GM12878 (cell line): ENCODE data around the gene FAM111B. TPM values are rescaled to one million over a fixed set of nuclear protein-coding genes. Genes with fewer than 3 reads are reported as not detected.

Experiments
- ATAC-seq: fragments of 200-7000 bp; cut with Tn5 transposase; 3 replicates; pipeline ENCODE4 v1.9.1; 2020; ENCODE audit warnings: mild to moderate bottlenecking, moderate library complexity
- BruUV-seq: library from RNA; stranded (reverse); fragments of 400-500 nt; replicated peaks from 2 replicates; lab custom pipeline; 2021; lab: Mats Ljungman, UMichigan
- CTCF ChIA-PET: fragments of 300-600 bp; sonication (Branson Sonifier 250); formaldehyde crosslinking; extraction: SDS; loops from one replicate; lab custom pipeline; 2021; ENCODE audit warnings: inconsistent platforms; lab: Yijun Ruan, JAX
- POLR2A ChIA-PET: fragments of 350-600 bp; formaldehyde crosslinking; extraction: SDS; loops from one replicate; lab custom pipeline; 2021; ENCODE audit warnings: inconsistent platforms; lab: Charles Lee
- RAD21 ChIA-PET: fragments of 300-600 bp; sonication (Branson Sonifier 250); formaldehyde crosslinking; loops from one replicate; lab custom pipeline; 2023; ENCODE audit warnings: antibody characterized with exemption; ENCODE audit not compliant: unreplicated experiment; lab: Charles Lee
- SMC1A ChIA-PET: fragments of 300-600 bp; sonication (Branson Sonifier 250); formaldehyde crosslinking; loops from one replicate; lab custom pipeline; 2023; ENCODE audit not compliant: unreplicated experiment, uncharacterized antibody; lab: Charles Lee
- DNase-seq: peaks from one replicate; pipeline ENCODE4 v3.0.0-alpha.2; 2011; ENCODE audit warnings: low read depth, low spot score
- FAIRE-seq: peaks from 3 replicates; lab custom pipeline; 2011; peaks lifted over from hg19 to GRCh38; lab: Jason Lieb, UNC
- H2AFZ ChIP-seq: 2 replicates; pipeline ENCODE4 v1.6.0; 2011; ENCODE audit warnings: low read depth, low read length, control low read depth; ENCODE audit not compliant: control insufficient read depth
- H3K27ac ChIP-seq: 2 replicates; pipeline ENCODE4 v1.5.1; 2011; ENCODE audit warnings: control low read depth; ENCODE audit not compliant: control insufficient read depth, insufficient read depth
- H3K27me3 ChIP-seq, 2 experiments: replicated peaks in 1 of 2; 2 replicates each; pipeline versions ENCODE4 v1.6.0 to v1.6.1; 2011; ENCODE audit warnings: low read length in 1 of 2; ENCODE audit not compliant: control insufficient read depth in 2 of 2, insufficient read depth in 2 of 2
- H3K36me3 ChIP-seq, 2 experiments: 2 replicates each; pipeline ENCODE4 v1.5.1; 2011; ENCODE audit warnings: low read length in 1 of 2; ENCODE audit not compliant: control insufficient read depth in 2 of 2, insufficient read depth in 2 of 2
- H3K4me1 ChIP-seq: 2 replicates; pipeline ENCODE4 v1.6.1; 2011; ENCODE audit warnings: mild to moderate bottlenecking, low read length, moderate library complexity, mixed read lengths; ENCODE audit not compliant: control insufficient read depth, insufficient read depth
- H3K4me2 ChIP-seq: 2 replicates; pipeline ENCODE4 v1.6.0; 2011; ENCODE audit warnings: control low read depth; ENCODE audit not compliant: control insufficient read depth, insufficient read depth
- H3K4me3 ChIP-seq: fragments of 200-600 bp; sonication (generic); 2 replicates; pipeline ENCODE4 v1.5.1; 2016
- H3K79me2 ChIP-seq: 2 replicates; pipeline ENCODE4 v1.6.0; 2011; ENCODE audit warnings: low read length; ENCODE audit not compliant: control insufficient read depth, insufficient read depth
- H3K9ac ChIP-seq: 2 replicates; pipeline ENCODE4 v1.8.0; 2011; ENCODE audit warnings: low read length, control low read depth, mixed read lengths; ENCODE audit not compliant: control insufficient read depth, insufficient read depth
- H3K9me3 ChIP-seq: replicated peaks from 3 replicates; pipeline ENCODE4 v1.5.1; 2011; ENCODE audit warnings: mild to moderate bottlenecking, low read length; ENCODE audit not compliant: control insufficient read depth, insufficient read depth
- H4K20me1 ChIP-seq: 2 replicates; pipeline ENCODE4 v1.6.0; 2011; ENCODE audit not compliant: control insufficient read depth, insufficient read depth
- ASH2L ChIP-seq: fragments of 300-600, 200-600 bp; sonication (generic); IDR thresholded peaks from 2 replicates; pipeline ENCODE4 v1.6.1; 2017; ENCODE audit warnings: low read depth, mild to moderate bottlenecking, borderline replicate concordance
- FOXK2 ChIP-seq: fragments of 450-650 bp; IDR thresholded peaks from 2 replicates; pipeline ENCODE4 v1.6.1; 2017; ENCODE audit warnings: mild to moderate bottlenecking, moderate library complexity
- HDGF ChIP-seq: fragments of 450-650 bp; IDR thresholded peaks from 2 replicates; pipeline ENCODE4 v1.6.1; 2016; ENCODE audit warnings: antibody characterized with exemption
- IKZF1 ChIP-seq: fragments of 450-650 bp; conservative IDR thresholded peaks from 2 replicates; pipeline ENCODE4 v1.6.1; 2017; ENCODE audit warnings: antibody characterized with exemption, mild to moderate bottlenecking
- MYC ChIP-seq: IDR thresholded peaks from 2 replicates; pipeline ENCODE4 v1.6.1; 2011; ENCODE audit warnings: mild to moderate bottlenecking, low read length, moderate library complexity, inconsistent platforms; ENCODE audit not compliant: insufficient read depth, insufficient replicate concordance, insufficient read length, severe bottlenecking
- NFYA ChIP-seq: IDR thresholded peaks from 2 replicates; pipeline ENCODE4 v1.6.1; 2011; ENCODE audit warnings: low read depth, mild to moderate bottlenecking, low read length, improper control_type of control experiment, borderline replicate concordance
- POLR2A ChIP-seq: IDR thresholded peaks from 2 replicates; pipeline ENCODE4 v1.6.1; 2011; ENCODE audit warnings: low read depth, mild to moderate bottlenecking, low read length
- RAD21 ChIP-seq: IDR thresholded peaks from 2 replicates; pipeline ENCODE4 v1.6.1; 2011; ENCODE audit warnings: mild to moderate bottlenecking, low read depth, low read length, moderate library complexity; ENCODE audit not compliant: insufficient read depth
- TCF12 ChIP-seq: IDR thresholded peaks from 2 replicates; pipeline ENCODE4 v1.6.1; 2011; ENCODE audit warnings: low read depth, mild to moderate bottlenecking, low read length
- YY1 ChIP-seq: IDR thresholded peaks from 2 replicates; pipeline ENCODE4 v1.6.1; 2011; ENCODE audit warnings: low read depth, mild to moderate bottlenecking, low read length
- ZBED1 ChIP-seq: IDR thresholded peaks from 2 replicates; pipeline ENCODE4 v1.6.1; 2016; ENCODE audit warnings: borderline replicate concordance
- WGBS: methylation state at CpG from one replicate; pipeline ENCODE4 v1.1.6; 2016; ENCODE audit warnings: low lambda C conversion rate; ENCODE audit not compliant: insufficient replicate concordance, insufficient coverage; ENCODE audit errors: missing lambda C conversion rate; 5-methylcytosine and 5-hydroxymethylcytosine counted together
- in situ Hi-C: fragments of 300-500 bp; cut with MboI; formaldehyde crosslinking; loops from 9 replicates; pipeline ENCODE4 v1.14.3; 2018; ENCODE audit warnings: mixed read lengths
- intact Hi-C: fragments of 100-400 bp; cut with micrococcal nuclease; formaldehyde crosslinking; loops from one replicate; pipeline ENCODE4 v1.14.2; 2022; ENCODE audit not compliant: unreplicated experiment
- polyA plus RNA-seq, 11 experiments: library from polyadenylated mRNA; depleted of rRNA in 4 of 11; unstranded in 6 of 11; stranded (reverse) in 5 of 11; fragments of >200 nt; fragmentation: Nextera tagmentation in 4 of 11; fragmentation: Illumina TruSeq in 1 of 11; extraction: Ambion mirVana in 4 of 11; extraction: Trizol in 1 of 11; gene quantifications; 1 replicate in 1 of 11; 2 replicates in 10 of 11; pipeline versions ENCODE4 v1.2.1 to v1.2.3, GENCODE V29; 2011 to 2016; ENCODE audit warnings: inconsistent platforms in 2 of 11, missing spikeins in 2 of 11, low read depth in 1 of 11
- total RNA-seq, 4 experiments: library from RNA; depleted of rRNA in 3 of 4; stranded (reverse); fragments of >200 nt in 3 of 4; fragmentation: Illumina TruSeq in 1 of 4; extraction: Trizol in 1 of 4; gene quantifications; 2 replicates each; pipeline versions ENCODE4 v1.2.1 to v1.2.3, GENCODE V29; 2013 to 2021
- TF ChIP-seq, protein P1 (sequence below): fragments of 450-650 bp; formaldehyde crosslinking; IDR thresholded peaks from 2 replicates; pipeline ENCODE4 v1.4.0; 2022; ENCODE audit warnings: mild to moderate bottlenecking, moderate library complexity
- TF ChIP-seq, protein P2 (sequence below): fragments of 450-650 bp; IDR thresholded peaks from 2 replicates; pipeline ENCODE4 v1.6.1; 2016; ENCODE audit warnings: mild to moderate bottlenecking, moderate library complexity, borderline replicate concordance
- TF ChIP-seq, protein P3 (sequence below): IDR thresholded peaks from 2 replicates; pipeline ENCODE4 v1.6.1; 2012; ENCODE audit warnings: low read length, inconsistent platforms

Gene FAM111B
- total and polyA plus RNA-seq, 10 of the 15 experiments (the other 5 are each of a cell fraction or from before 2014, with no cell fraction given): 35.9 to 97.2 (median 62.1) TPM

DNA sequence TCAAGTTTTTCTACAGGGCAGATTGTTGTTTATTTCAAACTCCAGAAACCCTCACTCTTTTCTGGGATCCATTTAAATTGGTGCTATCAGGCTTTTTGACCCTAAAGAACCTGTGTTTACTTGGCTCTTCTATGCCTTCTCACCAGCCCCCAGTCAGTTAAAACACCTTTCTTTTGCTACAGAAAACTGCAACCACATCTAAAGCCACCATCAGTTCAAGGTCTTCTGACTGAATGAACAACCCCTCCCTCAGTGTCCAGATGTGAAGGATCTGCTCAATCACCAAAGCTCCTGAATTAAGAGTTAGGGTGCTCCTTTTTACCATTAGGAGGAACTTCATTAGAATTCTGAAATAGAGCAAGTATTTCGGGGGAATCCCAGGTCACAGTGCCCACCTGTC, 28.0 kb upstream of the FAM111B start:
- DNase-seq: no peak
- Histone ChIP-seq H2AFZ (no peak overlapping the region), H3K9me3 (no peaks in the 10 kb centered on the region; the same call in 2 of the 3 replicates), H3K4me1 (peaks cover 27% of the 10 kb centered on the region), H4K20me1 (no peaks in the 10 kb centered on the region), H3K9ac (no peak overlapping the region), H3K4me3 (no peak overlapping the region), H3K4me2 (no peak overlapping the region), H3K27me3 (no peaks in the 10 kb centered on the region), H3K36me3 (no peaks in the 10 kb centered on the region), H3K79me2 (no peaks in the 10 kb centered on the region), H3K27ac (no peak overlapping the region)
- in situ Hi-C loops (no loop called here), intact Hi-C loops (no loop called here)
- no TSS peak for BruUV-seq
- whole genome bisulfite sequencing: 95% methylated on average over 1 of the region's 1 CpG
- TF ChIP-seq, protein P1, sequence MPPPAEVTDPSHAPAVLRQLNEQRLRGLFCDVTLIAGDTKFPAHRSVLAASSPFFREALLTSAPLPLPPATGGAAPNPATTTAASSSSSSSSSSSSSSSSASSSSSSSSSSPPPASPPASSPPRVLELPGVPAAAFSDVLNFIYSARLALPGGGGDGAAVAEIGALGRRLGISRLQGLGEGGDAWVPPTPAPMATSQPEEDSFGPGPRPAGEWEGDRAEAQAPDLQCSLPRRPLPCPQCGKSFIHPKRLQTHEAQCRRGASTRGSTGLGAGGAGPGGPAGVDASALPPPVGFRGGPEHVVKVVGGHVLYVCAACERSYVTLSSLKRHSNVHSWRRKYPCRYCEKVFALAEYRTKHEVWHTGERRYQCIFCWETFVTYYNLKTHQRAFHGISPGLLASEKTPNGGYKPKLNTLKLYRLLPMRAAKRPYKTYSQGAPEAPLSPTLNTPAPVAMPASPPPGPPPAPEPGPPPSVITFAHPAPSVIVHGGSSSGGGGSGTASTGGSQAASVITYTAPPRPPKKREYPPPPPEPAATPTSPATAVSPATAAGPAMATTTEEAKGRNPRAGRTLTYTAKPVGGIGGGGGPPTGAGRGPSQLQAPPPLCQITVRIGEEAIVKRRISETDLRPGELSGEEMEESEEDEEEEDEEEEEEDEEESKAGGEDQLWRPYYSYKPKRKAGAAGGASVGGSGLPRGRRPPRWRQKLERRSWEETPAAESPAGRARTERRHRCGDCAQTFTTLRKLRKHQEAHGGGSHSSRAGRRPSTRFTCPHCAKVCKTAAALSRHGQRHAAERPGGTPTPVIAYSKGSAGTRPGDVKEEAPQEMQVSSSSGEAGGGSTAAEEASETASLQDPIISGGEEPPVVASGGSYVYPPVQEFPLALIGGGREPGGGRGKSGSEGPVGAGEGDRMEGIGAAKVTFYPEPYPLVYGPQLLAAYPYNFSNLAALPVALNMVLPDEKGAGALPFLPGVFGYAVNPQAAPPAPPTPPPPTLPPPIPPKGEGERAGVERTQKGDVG (CRISPR knock-in tag): no peak
- TF ChIP-seq HDGF: no peak
- TF ChIP-seq TCF12: no peak
- TF ChIP-seq ASH2L: no peak
- no peak for TF ChIP-seq IKZF1
- TF ChIP-seq YY1: no peak
- TF ChIP-seq RAD21: no peak
- TF ChIP-seq FOXK2: no peak
- no peak for TF ChIP-seq ZBED1
- TF ChIP-seq, protein P2, sequence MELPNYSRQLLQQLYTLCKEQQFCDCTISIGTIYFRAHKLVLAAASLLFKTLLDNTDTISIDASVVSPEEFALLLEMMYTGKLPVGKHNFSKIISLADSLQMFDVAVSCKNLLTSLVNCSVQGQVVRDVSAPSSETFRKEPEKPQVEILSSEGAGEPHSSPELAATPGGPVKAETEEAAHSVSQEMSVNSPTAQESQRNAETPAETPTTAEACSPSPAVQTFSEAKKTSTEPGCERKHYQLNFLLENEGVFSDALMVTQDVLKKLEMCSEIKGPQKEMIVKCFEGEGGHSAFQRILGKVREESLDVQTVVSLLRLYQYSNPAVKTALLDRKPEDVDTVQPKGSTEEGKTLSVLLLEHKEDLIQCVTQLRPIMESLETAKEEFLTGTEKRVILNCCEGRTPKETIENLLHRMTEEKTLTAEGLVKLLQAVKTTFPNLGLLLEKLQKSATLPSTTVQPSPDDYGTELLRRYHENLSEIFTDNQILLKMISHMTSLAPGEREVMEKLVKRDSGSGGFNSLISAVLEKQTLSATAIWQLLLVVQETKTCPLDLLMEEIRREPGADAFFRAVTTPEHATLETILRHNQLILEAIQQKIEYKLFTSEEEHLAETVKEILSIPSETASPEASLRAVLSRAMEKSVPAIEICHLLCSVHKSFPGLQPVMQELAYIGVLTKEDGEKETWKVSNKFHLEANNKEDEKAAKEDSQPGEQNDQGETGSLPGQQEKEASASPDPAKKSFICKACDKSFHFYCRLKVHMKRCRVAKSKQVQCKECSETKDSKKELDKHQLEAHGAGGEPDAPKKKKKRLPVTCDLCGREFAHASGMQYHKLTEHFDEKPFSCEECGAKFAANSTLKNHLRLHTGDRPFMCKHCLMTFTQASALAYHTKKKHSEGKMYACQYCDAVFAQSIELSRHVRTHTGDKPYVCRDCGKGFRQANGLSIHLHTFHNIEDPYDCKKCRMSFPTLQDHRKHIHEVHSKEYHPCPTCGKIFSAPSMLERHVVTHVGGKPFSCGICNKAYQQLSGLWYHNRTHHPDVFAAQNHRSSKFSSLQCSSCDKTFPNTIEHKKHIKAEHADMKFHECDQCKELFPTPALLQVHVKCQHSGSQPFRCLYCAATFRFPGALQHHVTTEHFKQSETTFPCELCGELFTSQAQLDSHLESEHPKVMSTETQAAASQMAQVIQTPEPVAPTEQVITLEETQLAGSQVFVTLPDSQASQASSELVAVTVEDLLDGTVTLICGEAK: no peak
- TF ChIP-seq NFYA: no peak
- TF ChIP-seq MYC: no peak
- TF ChIP-seq, protein P3, sequence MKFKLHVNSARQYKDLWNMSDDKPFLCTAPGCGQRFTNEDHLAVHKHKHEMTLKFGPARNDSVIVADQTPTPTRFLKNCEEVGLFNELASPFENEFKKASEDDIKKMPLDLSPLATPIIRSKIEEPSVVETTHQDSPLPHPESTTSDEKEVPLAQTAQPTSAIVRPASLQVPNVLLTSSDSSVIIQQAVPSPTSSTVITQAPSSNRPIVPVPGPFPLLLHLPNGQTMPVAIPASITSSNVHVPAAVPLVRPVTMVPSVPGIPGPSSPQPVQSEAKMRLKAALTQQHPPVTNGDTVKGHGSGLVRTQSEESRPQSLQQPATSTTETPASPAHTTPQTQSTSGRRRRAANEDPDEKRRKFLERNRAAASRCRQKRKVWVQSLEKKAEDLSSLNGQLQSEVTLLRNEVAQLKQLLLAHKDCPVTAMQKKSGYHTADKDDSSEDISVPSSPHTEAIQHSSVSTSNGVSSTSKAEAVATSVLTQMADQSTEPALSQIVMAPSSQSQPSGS: no peak
- TF ChIP-seq POLR2A: no peak
- ChIA-PET POLR2A (no interaction called here), CTCF (interaction anchor here (1.2 to 3.6 kb wide), 4 partner anchors 17 to 79 kb away, joined by 4 to 15 read pairs (median 10); no protein-coding TSS in a partner anchor), SMC1A (interaction anchor here (0.7 to 3.4 kb wide), 6 partner anchors 14 to 79 kb away, joined by 3 to 9 read pairs (median 3); no protein-coding TSS in a partner anchor), RAD21 (no interaction called here)
- FAIRE-seq: no peak
- ATAC-seq: no peak
